ENCODE data around the gene BTN2A1. TPM values are rescaled to one million over a fixed set of nuclear protein-coding genes. Genes with fewer than 3 reads are reported as not detected.

Gene BTN2A1
- total RNA-seq, 1 donor from 2014 or later, result 27.7 TPM

- Mint-ChIP-seq H3K4me1 (ENCODE audit: unreplicated experiment) (peaks cover 35% of the 10 kb centered on the region), H3K9me3 (ENCODE audit: unreplicated experiment) (peaks cover 8% of the 10 kb centered on the region), H3K27ac (ENCODE audit: unreplicated experiment) (no peak overlapping the region), H3K4me3 (ENCODE audit: unreplicated experiment) (no peak overlapping the region), H3K36me3 (ENCODE audit: unreplicated experiment) (peaks cover 25% of the 10 kb centered on the region), H3K27me3 (ENCODE audit: unreplicated experiment) (no peaks in the 10 kb centered on the region)
- no peak for TF ChIP-seq CTCF (IDR thresholded peaks at IDR 0.05)
- no peak for DNase-seq (ENCODE audit: extremely low spot score, unreplicated experiment)
These were observed 14.2 kb downstream of the BTN2A1 start for GRCh38 chr6:26471970-26472369.

- Mint-ChIP-seq H3K9me3 (ENCODE audit: unreplicated experiment) (peaks cover 8% of the 10 kb centered on the region), H3K4me3 (ENCODE audit: unreplicated experiment) (peak overlapping the region; percentile 86), H3K27ac (ENCODE audit: unreplicated experiment) (peak overlapping the region; percentile 99), H3K27me3 (ENCODE audit: unreplicated experiment) (no peaks in the 10 kb centered on the region), H3K4me1 (ENCODE audit: unreplicated experiment) (peaks cover 35% of the 10 kb centered on the region), H3K36me3 (ENCODE audit: unreplicated experiment) (peaks cover 18% of the 10 kb centered on the region)
- no peak for TF ChIP-seq CTCF (IDR thresholded peaks at IDR 0.05)
- DNase-seq (ENCODE audit: extremely low spot score, unreplicated experiment), result no peak
These were observed 15.0 kb downstream of the BTN2A1 start for GRCh38 chr6:26472549-26473290.

GRCh38 chr6:26473429-26473757, 15.6 kb downstream of the BTN2A1 start:
- Mint-ChIP-seq H3K4me3 (ENCODE audit: unreplicated experiment) (peak overlapping the region; percentile 86), H3K27me3 (ENCODE audit: unreplicated experiment) (no peaks in the 10 kb centered on the region), H3K9me3 (ENCODE audit: unreplicated experiment) (peaks cover 8% of the 10 kb centered on the region), H3K36me3 (ENCODE audit: unreplicated experiment) (peaks cover 11% of the 10 kb centered on the region), H3K4me1 (ENCODE audit: unreplicated experiment) (peaks cover 35% of the 10 kb centered on the region), H3K27ac (ENCODE audit: unreplicated experiment) (peak overlapping the region; percentile 99)
- DNase-seq (ENCODE audit: extremely low spot score, unreplicated experiment), result no peak
- TF ChIP-seq CTCF (IDR thresholded peaks at IDR 0.05), result no peak

- Mint-ChIP-seq H3K36me3 (ENCODE audit: unreplicated experiment) (peaks cover 6% of the 10 kb centered on the region), H3K9me3 (ENCODE audit: unreplicated experiment) (peaks cover 8% of the 10 kb centered on the region), H3K27ac (ENCODE audit: unreplicated experiment) (peak overlapping the region; percentile 99), H3K27me3 (ENCODE audit: unreplicated experiment) (no peaks in the 10 kb centered on the region), H3K4me3 (ENCODE audit: unreplicated experiment) (peak overlapping the region; percentile 86), H3K4me1 (ENCODE audit: unreplicated experiment) (peaks cover 35% of the 10 kb centered on the region)
- DNase-seq (ENCODE audit: extremely low spot score, unreplicated experiment), result no peak
- no peak for TF ChIP-seq CTCF (IDR thresholded peaks at IDR 0.05)
These were observed 16.1 kb downstream of the BTN2A1 start for GRCh38 chr6:26473758-26474438.

GRCh38 chr6:26474439-26474881, 16.7 kb downstream of the BTN2A1 start:
- no peak for DNase-seq (ENCODE audit: extremely low spot score, unreplicated experiment)
- no peak for TF ChIP-seq CTCF (IDR thresholded peaks at IDR 0.05)
- H3K9me3 Mint-ChIP-seq (ENCODE audit: unreplicated experiment), result peaks cover 8% of the 10 kb centered on the region
- no peaks in the 10 kb centered on the region for H3K27me3 Mint-ChIP-seq (ENCODE audit: unreplicated experiment)
- peaks cover 2% of the 10 kb centered on the region for H3K36me3 Mint-ChIP-seq (ENCODE audit: unreplicated experiment)
- H3K4me1 Mint-ChIP-seq (ENCODE audit: unreplicated experiment), result peaks cover 35% of the 10 kb centered on the region
- peak overlapping the region; percentile 99 for H3K27ac Mint-ChIP-seq (ENCODE audit: unreplicated experiment)
- peak overlapping the region; percentile 86 for H3K4me3 Mint-ChIP-seq (ENCODE audit: unreplicated experiment)
